ENCODE measurements around the gene PSG3. TPM values are rescaled to one million over a fixed set of nuclear protein-coding genes. Genes with fewer than 3 reads are reported as not detected.
"Not testable (repeated sequence)": the region's sequence is repeated elsewhere in the genome, so short reads cannot be mapped to it uniquely, and the experiment has no call there.

Gene PSG3
- total RNA-seq, 4 donors from 2014 or later = not detected

- H3K27ac ChIP-seq; in situ Hi-C loops (cut with MboI; ENCODE audit: low sequenced_read_pairs in 4 of 4); H3K9me3 ChIP-seq; ATAC-seq; intact Hi-C loops (cut with DNase I; ENCODE audit: low total_unique reads); H3K27me3 ChIP-seq; H3K4me3 ChIP-seq; DNase-seq; H3K4me1 ChIP-seq; H3K36me3 ChIP-seq: not testable (repeated sequence)
These were observed 26.3 kb downstream of the PSG3 start for GRCh38 chr19:42714000-42714399.

GRCh38 chr19:42712753-42713152 is 27.5 kb downstream of the PSG3 start:
- DNase-seq; in situ Hi-C loops (cut with MboI; ENCODE audit: low sequenced_read_pairs in 4 of 4); H3K4me3 ChIP-seq; ATAC-seq; intact Hi-C loops (cut with DNase I; ENCODE audit: low total_unique reads); H3K36me3 ChIP-seq; H3K9me3 ChIP-seq; H3K4me1 ChIP-seq; H3K27me3 ChIP-seq; H3K27ac ChIP-seq: not testable (repeated sequence)

GRCh38 chr19:42710986-42711385 is 29.3 kb downstream of the PSG3 start:
- intact Hi-C loops (cut with DNase I; ENCODE audit: low total_unique reads); ATAC-seq; H3K4me3 ChIP-seq; H3K27me3 ChIP-seq; H3K27ac ChIP-seq; H3K36me3 ChIP-seq; DNase-seq; H3K4me1 ChIP-seq; H3K9me3 ChIP-seq; in situ Hi-C loops (cut with MboI; ENCODE audit: low sequenced_read_pairs in 4 of 4): not testable (repeated sequence)

- intact Hi-C loops (cut with DNase I; ENCODE audit: low total_unique reads) = no loop called here
- H3K4me1 ChIP-seq = no peaks in the 10 kb centered on the region
- no peak for ATAC-seq
- H3K36me3 ChIP-seq = no peaks in the 10 kb centered on the region
- no peak overlapping the region for H3K4me3 ChIP-seq
- H3K27me3 ChIP-seq = no peaks in the 10 kb centered on the region
- H3K27ac ChIP-seq = no peak overlapping the region
- DNase-seq = no peak
- TF ChIP-seq CTCF (IDR thresholded peaks at IDR 0.05 in 4 of 5, conservative IDR thresholded peaks at IDR 0.05 in 1 of 5) (no peak), POLR2A (IDR thresholded peaks at IDR 0.05) (no peak)
- no peaks in the 10 kb centered on the region for H3K9me3 ChIP-seq
- in situ Hi-C loops (cut with MboI; ENCODE audit: low sequenced_read_pairs in 4 of 4) = no loop called here
These were observed 42.4 kb downstream of the PSG3 start for GRCh38 chr19:42697884-42698283.

DNA sequence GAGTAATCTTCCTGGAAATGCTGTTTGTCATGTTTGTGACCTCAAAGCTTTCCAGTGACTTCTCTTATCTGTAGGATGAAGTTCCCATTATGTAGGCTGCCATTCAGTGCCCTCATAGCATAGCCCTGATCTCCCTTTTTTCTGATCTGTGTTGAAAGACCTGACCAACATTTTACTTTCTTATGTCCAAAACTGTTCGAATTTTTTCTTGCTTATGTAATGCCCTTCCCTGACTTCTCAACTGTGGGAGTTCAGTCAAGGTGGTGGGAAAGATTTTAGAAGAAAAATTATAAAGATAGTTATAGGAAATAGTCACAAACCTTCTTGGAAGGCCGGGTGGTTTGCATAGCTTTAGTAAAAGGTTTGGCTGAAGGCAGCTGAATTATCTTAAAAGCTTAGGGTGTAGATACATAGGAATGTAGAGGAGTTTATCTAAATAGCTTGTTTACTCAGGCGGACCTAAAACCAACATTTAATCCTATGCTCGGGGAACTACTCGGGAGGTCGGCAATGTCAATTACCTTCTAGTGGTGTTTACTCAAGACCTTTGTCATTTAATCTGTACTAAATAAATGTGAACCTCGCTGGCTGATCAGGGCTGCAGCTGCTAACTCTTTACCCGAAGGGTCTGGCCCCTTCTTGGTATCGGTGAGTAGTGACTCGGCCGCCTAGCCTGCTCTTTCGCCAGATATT is 44.3 kb downstream of the PSG3 start:
- intact Hi-C loops (cut with DNase I; ENCODE audit: low total_unique reads) (no loop called here), in situ Hi-C loops (cut with MboI; ENCODE audit: low sequenced_read_pairs in 4 of 4) (no loop called here)
- TF ChIP-seq POLR2A (IDR thresholded peaks at IDR 0.05) = no peak
- no peak for TF ChIP-seq CTCF (IDR thresholded peaks at IDR 0.05 in 4 of 5, conservative IDR thresholded peaks at IDR 0.05 in 1 of 5)
- no peak for ATAC-seq
- H3K27ac ChIP-seq = no peak overlapping the region
- no peaks in the 10 kb centered on the region for H3K36me3 ChIP-seq
- no peaks in the 10 kb centered on the region for H3K9me3 ChIP-seq
- no peaks in the 10 kb centered on the region for H3K27me3 ChIP-seq
- no peak for DNase-seq
- H3K4me3 ChIP-seq = no peak overlapping the region
- H3K4me1 ChIP-seq = no peaks in the 10 kb centered on the region

DNA sequence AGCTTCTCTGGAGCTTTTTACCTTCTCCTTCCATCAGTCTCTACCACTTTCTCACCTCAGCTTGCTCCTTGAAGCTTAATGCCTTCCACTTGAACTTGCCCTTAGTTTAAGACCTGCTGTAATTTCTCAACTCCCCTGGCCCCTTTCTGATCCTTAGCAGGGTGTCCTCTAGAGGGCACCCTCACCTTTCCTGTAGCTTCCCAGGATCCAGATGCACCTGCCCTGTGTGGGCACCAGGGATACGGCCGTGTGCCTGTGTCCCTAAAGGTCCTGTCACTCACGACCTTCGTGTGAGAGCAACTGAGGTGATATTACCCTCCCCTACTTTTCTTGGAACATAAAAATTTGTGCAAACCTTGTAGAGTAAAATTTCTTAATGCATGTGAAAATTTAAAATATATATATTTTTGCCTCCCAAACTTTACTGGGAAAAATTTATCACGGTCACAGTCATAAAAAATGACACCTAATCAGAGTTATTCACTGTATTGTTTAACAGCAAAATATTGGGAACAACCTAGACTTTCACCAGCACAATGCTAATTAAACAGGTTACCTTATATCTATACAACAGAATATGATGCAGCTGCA is 46.4 kb downstream of the PSG3 start:
- DNase-seq (no peak), ATAC-seq (no peak)
- Histone ChIP-seq H3K4me1 (no peaks in the 10 kb centered on the region), H3K4me3 (no peak overlapping the region), H3K27ac (no peak overlapping the region), H3K9me3 (no peaks in the 10 kb centered on the region), H3K36me3 (no peaks in the 10 kb centered on the region), H3K27me3 (no peaks in the 10 kb centered on the region)
- in situ Hi-C loops (cut with MboI; ENCODE audit: low sequenced_read_pairs in 4 of 4) = no loop called here
- TF ChIP-seq POLR2A (IDR thresholded peaks at IDR 0.05) = no peak
- no peak for TF ChIP-seq CTCF (IDR thresholded peaks at IDR 0.05 in 4 of 5, conservative IDR thresholded peaks at IDR 0.05 in 1 of 5)
- intact Hi-C loops (cut with DNase I; ENCODE audit: low total_unique reads) = no loop called here
